Measurements from ENCODE around the gene LMAN2L.

- TF ChIP-seq CTCF (IDR thresholded peaks at IDR 0.05; ENCODE audit: low read depth, low read length, missing input control) = no peak
- TF ChIP-seq ATF3 (IDR thresholded peaks at IDR 0.05) = no peak
- no peak for TF ChIP-seq REST (IDR thresholded peaks at IDR 0.05)
- no peak for TF ChIP-seq SP1 (IDR thresholded peaks at IDR 0.05)
- no peak for TF ChIP-seq JUND (IDR thresholded peaks at IDR 0.05)
- TF ChIP-seq RAD21 (IDR thresholded peaks at IDR 0.05) = no peak
- no peak for TF ChIP-seq ZBTB33 (IDR thresholded peaks at IDR 0.05)
- no peak for TF ChIP-seq HNF4G (IDR thresholded peaks at IDR 0.05)
These were observed 14.5 kb upstream of the LMAN2L start for GRCh38 chr2:96754317-96754716.
